H9 (cell line): ENCODE data around the gene KRT3. TPM values are rescaled to one million over a fixed set of nuclear protein-coding genes. Genes with fewer than 3 reads are reported as not detected.

Experiments
- DNase-seq: peaks from one replicate; pipeline ENCODE4 v3.0.0-alpha.2; 2017
- H2AFZ ChIP-seq: one replicate; pipeline ENCODE4 v1.6.1; 2013; ENCODE audit warnings: mild to moderate bottlenecking, low read length, control low read depth, moderate library complexity
- H2AK5ac ChIP-seq: 2 replicates; pipeline ENCODE4 v1.6.1; 2013; ENCODE audit warnings: low read length, control low read depth, mixed read lengths; ENCODE audit not compliant: insufficient read length
- H2BK120ac ChIP-seq: one replicate; pipeline ENCODE4 v1.6.1; 2013; ENCODE audit warnings: low read depth, mild to moderate bottlenecking, low read length, control low read depth, inconsistent platforms; ENCODE audit not compliant: poor library complexity, severe bottlenecking
- H2BK12ac ChIP-seq: 2 replicates; pipeline ENCODE4 v1.6.1; 2013; ENCODE audit warnings: low read length, control low read depth, mixed read lengths, low read depth; ENCODE audit not compliant: insufficient read length
- H2BK15ac ChIP-seq: 2 replicates; pipeline ENCODE4 v1.6.1; 2013; ENCODE audit warnings: low read depth, low read length, control low read depth
- H2BK20ac ChIP-seq: one replicate; pipeline ENCODE4 v1.6.1; 2013; ENCODE audit warnings: low read depth, mild to moderate bottlenecking, low read length, control low read depth, inconsistent platforms; ENCODE audit not compliant: poor library complexity, severe bottlenecking
- H2BK5ac ChIP-seq: 2 replicates; pipeline ENCODE4 v1.6.1; 2013; ENCODE audit warnings: low read length, control low read depth, mixed read lengths; ENCODE audit not compliant: insufficient read length
- H3K14ac ChIP-seq: 2 replicates; pipeline ENCODE4 v1.6.1; 2013; ENCODE audit warnings: low read length, control low read depth; ENCODE audit not compliant: insufficient read depth
- H3K18ac ChIP-seq: 2 replicates; pipeline ENCODE4 v1.6.1; 2013; ENCODE audit warnings: low read depth, mild to moderate bottlenecking, mixed read lengths, low read length, control low read depth; ENCODE audit not compliant: insufficient read length
- H3K23ac ChIP-seq: 2 replicates; pipeline ENCODE4 v1.6.1; 2013; ENCODE audit warnings: low read length, control low read depth, mixed read lengths, low read depth; ENCODE audit not compliant: insufficient read length
- H3K23me2 ChIP-seq: 2 replicates; pipeline ENCODE4 v1.6.1; 2013; ENCODE audit warnings: low read depth, mild to moderate bottlenecking, mixed read lengths, low read length, control low read depth; ENCODE audit not compliant: insufficient read length, poor library complexity, severe bottlenecking
- H3K27ac ChIP-seq: 2 replicates; pipeline ENCODE4 v1.5.1; 2013; ENCODE audit warnings: low read length, control low read depth, mixed read lengths, low read depth; ENCODE audit not compliant: insufficient read length
- H3K27me3 ChIP-seq: 2 replicates; pipeline ENCODE4 v1.6.1; 2013; ENCODE audit warnings: low read length, control low read depth, inconsistent platforms; ENCODE audit not compliant: insufficient read depth
- H3K4ac ChIP-seq: 2 replicates; pipeline ENCODE4 v1.6.1; 2013; ENCODE audit warnings: low read depth, mild to moderate bottlenecking, control low read depth, inconsistent platforms, low read length, moderate library complexity
- H3K4me1 ChIP-seq: 2 replicates; pipeline ENCODE4 v1.6.1; 2013; ENCODE audit warnings: low read length, control low read depth, inconsistent platforms; ENCODE audit not compliant: insufficient read depth
- H3K4me2 ChIP-seq: 2 replicates; pipeline ENCODE4 v1.6.1; 2013; ENCODE audit warnings: low read length, control low read depth, mixed read lengths; ENCODE audit not compliant: insufficient read length, insufficient read depth
- H3K56ac ChIP-seq: 2 replicates; pipeline ENCODE4 v1.6.1; 2013; ENCODE audit warnings: low read depth, mild to moderate bottlenecking, mixed read lengths, low read length, control low read depth; ENCODE audit not compliant: insufficient read length
- H3K79me1 ChIP-seq: 2 replicates; pipeline ENCODE4 v1.6.1; 2013; ENCODE audit warnings: low read depth, mild to moderate bottlenecking, moderate library complexity, low read length, control low read depth, inconsistent platforms; ENCODE audit not compliant: insufficient read depth, poor library complexity, severe bottlenecking
- H3K79me2 ChIP-seq: 2 replicates; pipeline ENCODE4 v1.6.1; 2013; ENCODE audit warnings: low read length, control low read depth, inconsistent platforms; ENCODE audit not compliant: insufficient read depth
- H3K9ac ChIP-seq: 2 replicates; pipeline ENCODE4 v1.6.1; 2013; ENCODE audit warnings: low read length, control low read depth, mixed read lengths; ENCODE audit not compliant: insufficient read length; ENCODE audit errors: extremely low read depth
- H3K9me3 ChIP-seq: one replicate; pipeline ENCODE4 v1.6.1; 2013; ENCODE audit warnings: low read depth, low read length, inconsistent platforms; ENCODE audit not compliant: control insufficient read depth
- H3T11ph ChIP-seq: one replicate; pipeline ENCODE4 v1.6.1; 2013; ENCODE audit warnings: mild to moderate bottlenecking, low read length, control low read depth, inconsistent platforms
- H4K20me1 ChIP-seq: one replicate; pipeline ENCODE4 v1.6.1; 2013; ENCODE audit not compliant: control insufficient read depth, insufficient read length, insufficient read depth
- H4K5ac ChIP-seq: 2 replicates; pipeline ENCODE4 v1.6.1; 2013; ENCODE audit warnings: low read depth, mild to moderate bottlenecking, mixed read lengths, low read length, control low read depth; ENCODE audit not compliant: insufficient read length
- H4K8ac ChIP-seq: replicated peaks from 2 replicates; pipeline ENCODE4 v1.6.1; 2013; ENCODE audit warnings: low read length, control low read depth, mixed read lengths, low read depth; ENCODE audit not compliant: insufficient read length
- H4K91ac ChIP-seq: 2 replicates; pipeline ENCODE4 v1.6.1; 2013; ENCODE audit warnings: low read depth, mild to moderate bottlenecking, moderate library complexity, mixed read lengths, low read length, control low read depth; ENCODE audit not compliant: insufficient read length
- H3K27ac Mint-ChIP-seq, 3 experiments: 2 replicates in 2 of 3; 3 replicates in 1 of 3; pipeline ENCODE4 v1.8.0; 2020 to 2021; ENCODE audit warnings: mixed read lengths in 3 of 3, mild to moderate bottlenecking in 1 of 3, moderate library complexity in 1 of 3
- H3K27me3 Mint-ChIP-seq: 2 replicates; pipeline ENCODE4 v1.8.0; 2021; ENCODE audit warnings: low read depth, mild to moderate bottlenecking, moderate library complexity, mixed read lengths
- H3K36me3 Mint-ChIP-seq, 3 experiments: 2 replicates in 2 of 3; 3 replicates in 1 of 3; pipeline ENCODE4 v1.8.0; 2020 to 2021; ENCODE audit warnings: low read depth in 3 of 3, mixed read lengths in 3 of 3; ENCODE audit not compliant: insufficient read depth in 1 of 3
- H3K4me1 Mint-ChIP-seq, 2 experiments: 2 replicates each; pipeline ENCODE4 v1.8.0; 2020; ENCODE audit warnings: mixed read lengths in 2 of 2
- H3K4me3 Mint-ChIP-seq, 2 experiments: 2 replicates in 1 of 2; 3 replicates in 1 of 2; pipeline ENCODE4 v1.8.0; 2020 to 2021; ENCODE audit warnings: mild to moderate bottlenecking in 2 of 2, mixed read lengths in 2 of 2, moderate library complexity in 1 of 2
- H3K9me3 Mint-ChIP-seq, 2 experiments: 2 replicates in 1 of 2; 3 replicates in 1 of 2; pipeline ENCODE4 v1.8.0; 2020; ENCODE audit warnings: mild to moderate bottlenecking in 2 of 2, mixed read lengths in 2 of 2, moderate library complexity in 1 of 2
- CTCF ChIP-seq: fragments of 200-600 bp; sonication (generic); conservative IDR thresholded peaks from 3 replicates; pipeline ENCODE4 v1.8.0; 2021; ENCODE audit warnings: antibody characterized with exemption, mild to moderate bottlenecking
- WGBS: extraction: QIAGEN DNeasy Blood & Tissue Kit; methylation state at CpG from one replicate; pipeline ENCODE4 v1.1.7; 2013; ENCODE audit warnings: missing lambda C conversion rate, low lambda C conversion rate, mixed read lengths; ENCODE audit not compliant: insufficient read length; ENCODE audit errors: extremely low coverage; 5-methylcytosine and 5-hydroxymethylcytosine counted together
- total RNA-seq: library from RNA; stranded (reverse); gene quantifications from 2 replicates; pipeline ENCODE4 v1.2.1, GENCODE V29; 2021

The KRT3 gene
- total RNA-seq, 1 experiment from 2014 or later = not detected

- no peak overlapping the region for H3T11ph ChIP-seq
- no peaks in the 10 kb centered on the region for H3K79me2 ChIP-seq
- H2BK15ac ChIP-seq = no peak overlapping the region
- no peak overlapping the region for H4K91ac ChIP-seq
- H3K27ac ChIP-seq = no peak overlapping the region
- peaks cover 5 to 7% of the 10 kb centered on the region in 2 experiments; a peak in 3 of 4 replicates for H3K4me1 Mint-ChIP-seq
- H3K27me3 ChIP-seq = no peaks in the 10 kb centered on the region
- no peak overlapping the region for H3K4ac ChIP-seq
- no peak overlapping the region for H3K9ac ChIP-seq
- no peak overlapping the region for H3K23ac ChIP-seq
- H4K20me1 ChIP-seq = no peaks in the 10 kb centered on the region
- H3K14ac ChIP-seq = no peak overlapping the region
- no peak overlapping the region for H2AFZ ChIP-seq
- no peak overlapping the region for H3K4me3 Mint-ChIP-seq
- WGBS = no CpG with 5 or more reads among the region's 8 CpGs
- no peaks in the 10 kb centered on the region for H3K79me1 ChIP-seq
- H4K5ac ChIP-seq = no peak overlapping the region
- H3K27me3 Mint-ChIP-seq = peaks cover 2% of the 10 kb centered on the region
- no peak for TF ChIP-seq CTCF
- H2AK5ac ChIP-seq = no peak overlapping the region
- H3K23me2 ChIP-seq = no peaks in the 10 kb centered on the region
- no peak for DNase-seq
- H3K27ac Mint-ChIP-seq = no peak overlapping the region
- H3K56ac ChIP-seq = no peak overlapping the region
- peaks cover 5% of the 10 kb centered on the region; the same call in 1 of the 2 replicates for H3K4me1 ChIP-seq
- H2BK12ac ChIP-seq = no peak overlapping the region
- no peak overlapping the region for H3K18ac ChIP-seq
- H2BK5ac ChIP-seq = no peak overlapping the region
- no peak overlapping the region for H2BK20ac ChIP-seq
- H3K9me3 Mint-ChIP-seq = no peaks in the 10 kb centered on the region
- no peaks in the 10 kb centered on the region for H3K36me3 Mint-ChIP-seq
- no peak overlapping the region for H3K4me2 ChIP-seq
- no peaks in the 10 kb centered on the region for H3K9me3 ChIP-seq
- no peak overlapping the region for H2BK120ac ChIP-seq
- H4K8ac ChIP-seq = no peak overlapping the region
These were observed 34.3 kb upstream of the KRT3 start for GRCh38 chr12:52829986-52830770.
